Osteocyte (in vitro differentiated cells): ENCODE measurements around the gene AURKAIP1. TPM values are rescaled to one million over a fixed set of nuclear protein-coding genes. Genes with fewer than 3 reads are reported as not detected.
A peak's percentile ranks its signal among the peaks of the same experiment; 100 is the strongest.

Experiments used
- DNase-seq: peaks from one replicate; pipeline ENCODE4 v3.0.0; 2021; ENCODE audit warnings: mixed read lengths; ENCODE audit not compliant: unreplicated experiment; ENCODE audit errors: extremely low spot score
- H3K27ac Mint-ChIP-seq: one replicate; pipeline ENCODE4 v1.8.0; 2021; ENCODE audit warnings: mild to moderate bottlenecking, mixed read lengths; ENCODE audit not compliant: unreplicated experiment
- H3K27me3 Mint-ChIP-seq: one replicate; pipeline ENCODE4 v1.8.0; 2021; ENCODE audit warnings: mixed read lengths; ENCODE audit not compliant: unreplicated experiment
- H3K36me3 Mint-ChIP-seq: one replicate; pipeline ENCODE4 v1.8.0; 2021; ENCODE audit warnings: mixed read lengths; ENCODE audit not compliant: unreplicated experiment
- H3K4me1 Mint-ChIP-seq: one replicate; pipeline ENCODE4 v1.8.0; 2021; ENCODE audit warnings: mixed read lengths; ENCODE audit not compliant: unreplicated experiment
- H3K4me3 Mint-ChIP-seq: one replicate; pipeline ENCODE4 v1.8.0; 2021; ENCODE audit warnings: mild to moderate bottlenecking, moderate library complexity, mixed read lengths; ENCODE audit not compliant: unreplicated experiment
- H3K9me3 Mint-ChIP-seq: one replicate; pipeline ENCODE4 v1.8.0; 2021; ENCODE audit warnings: mixed read lengths; ENCODE audit not compliant: unreplicated experiment
- CTCF ChIP-seq: fragments of 200-600 bp; sonication (generic); IDR thresholded peaks from 2 replicates; pipeline ENCODE4 v1.5.0; 2021; ENCODE audit warnings: antibody characterized with exemption, mild to moderate bottlenecking, moderate library complexity
- total RNA-seq: library from RNA; stranded (reverse); gene quantifications from 2 replicates; pipeline ENCODE4 v1.2.1, GENCODE V29; 2021

AURKAIP1 gene
- total RNA-seq, 1 donor from 2014 or later, result 116 TPM

GRCh38 chr1:1399187-1399871 lies 24.3 kb upstream of the AURKAIP1 start, which contains the start of gene CCNL2:
TSS of gene CCNL2 (minus strand) at chr1:1399335. CDS start at chr1:1399306, 29 bp downstream.
- H3K9me3 Mint-ChIP-seq, result no peaks in the 10 kb centered on the region
- H3K27ac Mint-ChIP-seq, result peak within 1 kb of the TSS; percentile 84
- DNase-seq, result peak; percentile 100
- peak within 1 kb of the TSS; percentile 85 for H3K4me3 Mint-ChIP-seq
- H3K36me3 Mint-ChIP-seq, result peaks cover 31% of the 10 kb centered on the region
- TF ChIP-seq CTCF, result peak; percentile 58
- no peaks in the 10 kb centered on the region for H3K27me3 Mint-ChIP-seq
- H3K4me1 Mint-ChIP-seq, result peaks cover 29% of the 10 kb centered on the region

- Mint-ChIP-seq H3K4me3 (peak overlapping the region; percentile 85), H3K36me3 (peaks cover 33% of the 10 kb centered on the region), H3K9me3 (no peaks in the 10 kb centered on the region), H3K27ac (peak overlapping the region; percentile 83), H3K27me3 (no peaks in the 10 kb centered on the region), H3K4me1 (peaks cover 29% of the 10 kb centered on the region)
- no peak for TF ChIP-seq CTCF
- DNase-seq, result no peak
These were observed 23.7 kb upstream of the AURKAIP1 start for GRCh38 chr1:1398677-1399186.

GRCh38 chr1:1397839-1398523 lies 23.0 kb upstream of the AURKAIP1 start:
- Mint-ChIP-seq H3K27ac (peak overlapping the region; percentile 83), H3K27me3 (no peaks in the 10 kb centered on the region), H3K4me1 (peaks cover 29% of the 10 kb centered on the region), H3K4me3 (peak overlapping the region; percentile 85), H3K9me3 (no peaks in the 10 kb centered on the region), H3K36me3 (peaks cover 28% of the 10 kb centered on the region)
- DNase-seq, result no peak
- TF ChIP-seq CTCF, result no peak

GRCh38 chr1:1395166-1395565 lies 20.2 kb upstream of the AURKAIP1 start:
- no peak for TF ChIP-seq CTCF
- Mint-ChIP-seq H3K9me3 (no peaks in the 10 kb centered on the region), H3K27ac (no peak overlapping the region), H3K27me3 (no peaks in the 10 kb centered on the region), H3K36me3 (peaks cover 39% of the 10 kb centered on the region), H3K4me3 (no peak overlapping the region), H3K4me1 (peaks cover 12% of the 10 kb centered on the region)
- no peak for DNase-seq

- Mint-ChIP-seq H3K27ac (no peak overlapping the region), H3K4me3 (no peak overlapping the region), H3K27me3 (no peaks in the 10 kb centered on the region), H3K36me3 (peaks cover 45% of the 10 kb centered on the region), H3K4me1 (peaks cover 9% of the 10 kb centered on the region), H3K9me3 (no peaks in the 10 kb centered on the region)
- no peak for TF ChIP-seq CTCF
- DNase-seq, result no peak
These were observed 19.1 kb upstream of the AURKAIP1 start for GRCh38 chr1:1394116-1394515.
